Upper lobe of left lung (tissue), 4 donors: ENCODE data around the gene TNS1.

ENCODE experiments used
- POLR2A ChIP-seq, 4 donors: fragments of 450-650 bp; IDR thresholded peaks; one replicate each; pipeline ENCODE4 v1.5.1; 2016 to 2017; ENCODE audit warnings: antibody characterized with exemption in 4 of 4, mild to moderate bottlenecking in 2 of 4
- POLR2AphosphoS5 ChIP-seq, 2 donors: sonication (generic); formaldehyde crosslinking; IDR thresholded peaks; one replicate each; pipeline ENCODE4 v1.5.1; 2017; ENCODE audit warnings: antibody characterized with exemption in 2 of 2
- TF ChIP-seq, protein P1 (sequence below), 6 experiments: fragments of 450-650 bp in 4 of 6; fragments of 200-600 bp in 2 of 6; sonication (generic) in 2 of 6; IDR thresholded peaks; one replicate each; pipeline ENCODE4 v1.5.1; 2016 to 2019; ENCODE audit warnings: antibody characterized with exemption in 6 of 6

DNA sequence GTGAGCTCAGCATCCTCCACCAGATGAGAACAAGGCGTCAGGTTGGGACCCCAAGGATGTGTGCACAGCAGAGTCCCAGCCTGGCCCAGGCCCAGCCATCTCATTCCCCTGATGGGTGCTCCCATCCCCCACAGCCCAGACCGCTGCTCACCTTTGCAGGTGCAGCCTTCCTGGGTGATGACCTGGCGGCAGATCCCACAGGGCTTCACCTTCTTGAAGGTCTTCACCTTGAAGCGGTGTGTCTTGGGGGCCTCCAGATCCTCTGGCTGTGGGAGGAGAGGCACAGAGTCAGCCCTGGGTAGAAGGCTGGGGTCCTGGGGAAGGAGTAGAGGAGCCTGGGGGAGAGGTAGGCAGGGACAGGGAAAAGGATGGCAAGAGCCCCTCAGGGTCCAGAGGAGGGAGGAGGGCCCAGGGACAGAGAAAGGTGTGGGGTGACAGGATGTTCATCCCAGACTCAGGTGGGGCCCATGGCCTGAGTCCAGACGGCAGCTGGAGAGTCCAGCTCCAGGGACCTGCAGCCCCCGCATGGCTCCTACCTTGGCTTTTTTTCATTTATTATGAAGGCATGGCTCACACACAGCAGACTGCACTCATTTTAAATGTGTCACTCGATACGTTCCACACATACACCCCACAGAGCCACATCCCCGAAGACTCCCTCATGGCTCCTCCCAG is 11.9 kb downstream of the TNS1 start:
- TF ChIP-seq POLR2AphosphoS5 (IDR thresholded peaks at IDR 0.05) (no peak), POLR2A (IDR thresholded peaks at IDR 0.05) (no peak)
- TF ChIP-seq, protein P1, sequence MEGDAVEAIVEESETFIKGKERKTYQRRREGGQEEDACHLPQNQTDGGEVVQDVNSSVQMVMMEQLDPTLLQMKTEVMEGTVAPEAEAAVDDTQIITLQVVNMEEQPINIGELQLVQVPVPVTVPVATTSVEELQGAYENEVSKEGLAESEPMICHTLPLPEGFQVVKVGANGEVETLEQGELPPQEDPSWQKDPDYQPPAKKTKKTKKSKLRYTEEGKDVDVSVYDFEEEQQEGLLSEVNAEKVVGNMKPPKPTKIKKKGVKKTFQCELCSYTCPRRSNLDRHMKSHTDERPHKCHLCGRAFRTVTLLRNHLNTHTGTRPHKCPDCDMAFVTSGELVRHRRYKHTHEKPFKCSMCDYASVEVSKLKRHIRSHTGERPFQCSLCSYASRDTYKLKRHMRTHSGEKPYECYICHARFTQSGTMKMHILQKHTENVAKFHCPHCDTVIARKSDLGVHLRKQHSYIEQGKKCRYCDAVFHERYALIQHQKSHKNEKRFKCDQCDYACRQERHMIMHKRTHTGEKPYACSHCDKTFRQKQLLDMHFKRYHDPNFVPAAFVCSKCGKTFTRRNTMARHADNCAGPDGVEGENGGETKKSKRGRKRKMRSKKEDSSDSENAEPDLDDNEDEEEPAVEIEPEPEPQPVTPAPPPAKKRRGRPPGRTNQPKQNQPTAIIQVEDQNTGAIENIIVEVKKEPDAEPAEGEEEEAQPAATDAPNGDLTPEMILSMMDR (IDR thresholded peaks at IDR 0.05), result no peak
